PFSK-1 (cell line): ENCODE measurements around the gene OTP.

ENCODE experiments used
- POLR2AphosphoS5 ChIP-seq: IDR thresholded peaks from 2 replicates; pipeline ENCODE4 v1.6.1; 2012; ENCODE audit warnings: low read depth, mild to moderate bottlenecking, control low read depth, low read length, moderate library complexity
- SIN3A ChIP-seq: IDR thresholded peaks from 2 replicates; pipeline ENCODE4 v1.6.1; 2012; ENCODE audit warnings: mild to moderate bottlenecking, low read length, moderate library complexity, borderline replicate concordance; ENCODE audit not compliant: insufficient read depth
- TAF1 ChIP-seq: IDR thresholded peaks from 2 replicates; pipeline ENCODE4 v1.6.1; 2012; ENCODE audit warnings: low read length, control low read depth, borderline replicate concordance; ENCODE audit not compliant: insufficient read depth

GRCh38 chr5:77641397-77641943 lies 3.0 kb upstream of the OTP start:
- no peak for TF ChIP-seq POLR2AphosphoS5
- no peak for TF ChIP-seq SIN3A
- TF ChIP-seq TAF1, result no peak
